ENCODE measurements around the gene CASZ1. TPM values are rescaled to one million over a fixed set of nuclear protein-coding genes. Genes with fewer than 3 reads are reported as not detected.

Gene CASZ1
- total RNA-seq, 2 donors from 2014 or later: 18.4 to 21.5 TPM

DNA sequence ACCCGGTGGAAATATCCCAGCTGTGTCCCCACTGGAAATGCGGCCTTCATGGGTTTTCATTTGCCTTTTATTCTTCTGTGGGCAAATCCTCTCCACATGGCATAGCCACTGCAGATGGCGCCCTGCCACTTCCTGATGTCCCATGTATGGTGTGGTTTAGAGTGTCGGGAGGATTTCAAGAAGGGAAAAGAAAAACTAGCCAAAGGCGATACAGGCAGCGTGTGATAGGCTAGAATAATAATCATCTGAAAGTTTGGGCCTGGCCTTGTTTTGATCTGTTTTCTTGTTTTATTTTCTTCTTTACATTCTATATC lies 198.1 kb downstream of the CASZ1 start:
- intact Hi-C loops (cut with DNase I): loop anchor here in 1 of 2 donors (10.0 kb wide), 1 partner anchor 54 kb away; no protein-coding TSS in a partner anchor
- DNase-seq (ENCODE audit: low spot score): no peak

DNA sequence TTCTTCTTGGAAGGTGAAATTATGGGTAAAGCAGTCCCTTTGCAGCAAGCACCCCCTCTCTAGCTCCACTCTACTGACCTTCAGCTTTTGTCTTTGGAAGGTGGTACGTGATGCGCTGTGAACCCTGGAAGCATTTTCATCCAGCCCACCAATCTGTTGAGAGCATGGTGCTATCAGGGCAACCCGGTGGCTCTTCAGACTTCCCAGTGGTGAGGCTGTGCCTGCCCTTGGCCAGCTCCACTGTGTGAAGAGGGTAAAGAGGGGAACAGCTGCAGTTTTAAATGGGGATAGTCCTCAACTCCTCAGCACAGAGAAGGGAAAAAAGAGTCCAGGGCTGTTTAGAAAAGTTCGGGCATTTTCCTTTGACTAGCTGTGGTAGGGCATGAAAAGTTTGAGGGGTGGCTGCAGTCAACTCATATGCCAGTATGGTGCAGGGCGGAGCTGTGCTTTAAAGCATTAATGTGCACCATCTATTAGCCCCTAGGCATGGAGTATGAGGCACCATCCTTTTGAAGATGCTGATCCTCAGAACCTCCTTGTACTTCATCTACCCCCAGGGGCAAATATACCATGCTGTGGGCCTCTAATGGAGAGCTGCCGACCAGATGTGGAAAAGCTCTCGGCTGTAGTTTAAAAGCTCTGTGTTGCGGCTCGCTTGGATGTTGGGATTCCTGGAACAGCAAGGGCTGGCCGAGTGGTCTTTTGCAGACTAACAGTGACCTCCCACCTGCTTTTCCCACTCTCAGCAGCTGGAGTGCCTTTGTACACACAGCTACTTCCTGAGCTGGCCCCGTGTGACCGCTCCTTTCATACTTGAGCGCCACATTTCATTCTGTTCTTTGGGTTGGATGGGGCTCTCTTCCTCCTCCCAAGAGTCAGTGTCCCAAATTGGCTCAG lies 198.7 kb downstream of the CASZ1 start:
- intact Hi-C loops (cut with DNase I): loop anchor here in 1 of 2 donors (10.0 kb wide), 1 partner anchor 53 kb away; no protein-coding TSS in a partner anchor
- no peak for DNase-seq (ENCODE audit: low spot score)

DNA sequence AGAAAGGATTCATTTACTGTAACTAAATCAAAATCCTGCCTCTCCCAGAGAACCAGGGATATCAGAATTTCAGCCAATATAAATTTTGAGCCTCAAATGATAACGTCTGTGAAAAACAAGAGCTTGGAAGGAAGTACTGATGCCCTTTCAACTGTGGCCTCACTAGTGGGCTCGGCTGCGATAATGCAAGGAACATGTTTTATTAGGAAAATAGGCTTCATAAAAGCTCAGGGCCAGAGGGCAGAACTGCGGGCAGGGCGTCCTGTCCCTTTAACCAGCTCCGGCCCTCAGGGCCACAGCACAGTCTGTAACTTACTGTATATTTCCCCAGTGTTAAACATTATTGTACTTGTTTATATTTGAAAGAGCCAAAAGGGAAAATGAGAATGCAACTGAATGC lies 199.7 kb downstream of the CASZ1 start:
- intact Hi-C loops (cut with DNase I): loop anchor here in 1 of 2 donors (10.0 kb wide), 1 partner anchor 52 kb away; no protein-coding TSS in a partner anchor
- DNase-seq (ENCODE audit: low spot score): no peak

- DNase-seq (ENCODE audit: low spot score): no peak
- intact Hi-C loops (cut with DNase I): loop anchor here in 1 of 2 donors (10.0 kb wide), 1 partner anchor 50 kb away; no protein-coding TSS in a partner anchor
These were observed 201.7 kb downstream of the CASZ1 start for GRCh38 chr1:10594595-10595223.

GRCh38 chr1:10593750-10594149 lies 202.7 kb downstream of the CASZ1 start:
- intact Hi-C loops (cut with DNase I): loop anchor here in 1 of 2 donors (10.0 kb wide), 1 partner anchor 49 kb away; no protein-coding TSS in a partner anchor
- DNase-seq (ENCODE audit: low spot score): no peak

DNA sequence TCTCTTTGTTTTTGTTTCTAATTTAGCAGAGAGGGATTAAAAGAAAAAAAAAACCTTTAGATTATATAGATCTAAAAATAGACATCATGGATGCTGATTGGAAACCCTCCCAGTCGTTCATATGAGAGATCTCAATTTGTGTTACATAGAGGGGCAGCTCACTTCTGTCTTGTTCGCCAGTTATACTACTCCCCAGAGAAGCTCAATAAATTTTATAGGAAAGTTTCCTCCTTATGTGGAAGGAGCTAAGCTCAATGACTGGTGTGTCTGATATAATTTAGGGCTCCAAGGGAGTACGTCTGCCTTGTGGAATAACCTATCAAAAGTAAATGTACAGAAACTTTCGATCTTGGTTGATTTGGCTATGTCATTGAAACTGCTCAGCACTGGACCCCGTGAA lies 204.1 kb downstream of the CASZ1 start:
- no peak for DNase-seq (ENCODE audit: low spot score)

DNA sequence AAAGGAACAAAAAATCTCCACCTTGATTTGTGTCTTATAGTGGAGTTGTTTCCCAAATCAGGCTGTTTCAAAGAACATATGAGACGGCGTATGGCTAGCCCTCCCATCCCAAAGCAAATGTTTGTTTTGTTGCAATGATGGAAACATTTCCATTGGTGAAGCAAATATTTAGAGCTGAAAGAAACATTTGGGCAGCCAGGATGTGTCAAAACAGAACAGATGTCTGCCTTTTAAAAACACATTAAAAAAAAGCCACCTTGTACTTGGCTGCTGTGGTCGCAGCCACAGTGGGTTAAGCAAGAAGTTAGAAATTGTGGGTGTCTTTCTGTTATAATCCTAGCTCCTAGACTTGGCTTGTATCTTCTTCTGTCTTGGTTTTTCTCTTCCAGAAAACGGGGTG lies 205.4 kb downstream of the CASZ1 start:
- intact Hi-C loops (cut with DNase I): loop anchor here in 1 of 2 donors (10.0 kb wide), 1 partner anchor 46 kb away; no protein-coding TSS in a partner anchor
- no peak for DNase-seq (ENCODE audit: low spot score)

More for the DNA sequence above, 204.1 kb downstream of the CASZ1 start:
- intact Hi-C loops (cut with DNase I): loop anchor here in 1 of 2 donors (10.0 kb wide), 1 partner anchor 48 kb away; no protein-coding TSS in a partner anchor

- intact Hi-C loops (cut with DNase I): no loop called here
- no peak for DNase-seq (ENCODE audit: low spot score)
These were observed 207.4 kb downstream of the CASZ1 start for GRCh38 chr1:10589074-10589473.

DNA sequence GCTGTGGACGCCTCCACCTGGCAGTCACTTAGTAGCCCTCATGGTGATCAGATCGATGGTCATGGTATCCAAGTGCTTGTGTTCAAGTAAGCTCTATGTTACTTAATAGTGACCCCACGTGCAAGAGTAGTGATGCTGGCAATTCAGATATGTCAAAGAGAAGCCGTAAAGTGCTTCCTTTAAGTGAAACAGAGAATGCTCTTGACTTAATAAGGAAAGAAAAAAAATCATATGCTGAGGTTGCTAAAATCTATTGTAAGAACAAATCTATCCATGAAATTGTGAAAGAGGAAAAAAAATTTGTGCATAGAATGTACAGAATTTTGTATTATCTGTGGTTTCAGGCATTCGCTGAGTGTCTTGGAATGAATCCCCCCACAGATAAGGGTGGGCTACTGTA lies 207.8 kb downstream of the CASZ1 start:
- intact Hi-C loops (cut with DNase I): no loop called here
- DNase-seq (ENCODE audit: low spot score): no peak

Other genes starting within 250 kb of the CASZ1 start
- 100 to 1,000 TPM; 124 to 130 TPM for gene TARDBP, start 216.0 kb upstream of the CASZ1 start, total RNA-seq

All from posterior vena cava (tissue), 2 donors.